PC-9 (cell line): ENCODE results near the gene INMT. TPM values are rescaled to one million over a fixed set of nuclear protein-coding genes. Genes with fewer than 3 reads are reported as not detected.

Source experiments
- BruUV-seq: library from RNA; stranded (reverse); fragments of 400-500 nt; replicated peaks from 2 replicates; lab custom pipeline; 2021; lab: Mats Ljungman, UMichigan
- CTCF ChIA-PET: fragments of 300-600 bp; sonication (Branson Sonifier 250); formaldehyde crosslinking; loops from one replicate; lab custom pipeline; 2022; ENCODE audit warnings: antibody characterized with exemption; lab: Charles Lee
- POLR2A ChIA-PET: fragments of 300-600 bp; sonication (Branson Sonifier 250); formaldehyde crosslinking; loops from one replicate; lab custom pipeline; 2022; ENCODE audit warnings: antibody characterized with exemption; ENCODE audit not compliant: unreplicated experiment; lab: Charles Lee
- DNase-seq, 2 experiments: peaks; one replicate each; pipeline versions ENCODE4 v3.0.0 to v3.0.0-alpha.2; 2015 to 2022; ENCODE audit warnings: mixed read lengths in 1 of 2
- H2AFZ ChIP-seq: fragments of 200-600 bp; sonication (generic); 2 replicates; pipeline ENCODE4 v1.8.1; 2017; ENCODE audit warnings: antibody characterized with exemption
- H3F3A ChIP-seq: fragments of 200-600 bp; sonication (generic); 2 replicates; pipeline ENCODE4 v1.8.1; 2017; ENCODE audit warnings: antibody characterized with exemption, mild to moderate bottlenecking, low read depth; ENCODE audit not compliant: insufficient read depth
- H3K27ac ChIP-seq: fragments of 200-600 bp; sonication (generic); 2 replicates; pipeline ENCODE4 v1.6.1; 2016; ENCODE audit warnings: mixed run types
- H3K27me3 ChIP-seq: fragments of 200-600 bp; sonication (generic); 2 replicates; pipeline ENCODE4 v1.6.1; 2016; ENCODE audit warnings: low read depth, mixed run types; ENCODE audit not compliant: insufficient read depth
- H3K36me3 ChIP-seq: fragments of 200-600 bp; sonication (generic); 2 replicates; pipeline ENCODE4 v1.6.1; 2016; ENCODE audit warnings: low read depth, mixed run types
- H3K4me1 ChIP-seq: fragments of 200-600 bp; sonication (generic); replicated peaks from 2 replicates; pipeline ENCODE4 v1.6.1; 2016; ENCODE audit warnings: mixed run types; ENCODE audit not compliant: insufficient read depth
- H3K4me2 ChIP-seq: fragments of 200-600 bp; sonication (generic); 2 replicates; pipeline ENCODE4 v1.6.1; 2017; ENCODE audit warnings: mixed run types
- H3K4me3 ChIP-seq: fragments of 200-600 bp; sonication (generic); 2 replicates; pipeline ENCODE4 v1.6.1; 2016; ENCODE audit warnings: mixed run types
- H3K79me2 ChIP-seq: fragments of 200-600 bp; sonication (generic); 2 replicates; pipeline ENCODE4 v1.6.1; 2017; ENCODE audit warnings: low read depth, mixed run types
- H3K9me2 ChIP-seq: fragments of 200-600 bp; sonication (generic); 2 replicates; pipeline ENCODE4 v1.8.1; 2017; ENCODE audit warnings: mild to moderate bottlenecking; ENCODE audit not compliant: insufficient read depth
- H3K9me3 ChIP-seq: fragments of 200-600 bp; sonication (generic); 2 replicates; pipeline ENCODE4 v1.8.1; 2016; ENCODE audit warnings: low read depth; ENCODE audit not compliant: insufficient read depth
- H4K20me1 ChIP-seq: fragments of 200-600 bp; sonication (generic); 2 replicates; pipeline ENCODE4 v1.8.1; 2017; ENCODE audit not compliant: insufficient read depth
- CTCF ChIP-seq: fragments of 200-600 bp; sonication (generic); conservative IDR thresholded peaks from 2 replicates; pipeline ENCODE4 v1.6.1; 2017; ENCODE audit warnings: mixed run types, antibody characterized with exemption, mild to moderate bottlenecking, moderate library complexity
- EZH2 ChIP-seq: fragments of 200-600 bp; sonication (generic); IDR thresholded peaks from 2 replicates; pipeline ENCODE4 v1.8.0; 2017; ENCODE audit warnings: antibody characterized with exemption, low read depth
- intact Hi-C: fragments of 100-400 bp; cut with micrococcal nuclease; formaldehyde crosslinking; loops from one replicate; pipeline ENCODE4 v1.10.0; 2022; ENCODE audit not compliant: unreplicated experiment
- total RNA-seq: library from RNA; stranded (reverse); gene quantifications from 2 replicates; pipeline ENCODE4 v1.2.3, GENCODE V29; 2021

INMT gene
- total RNA-seq, 1 experiment from 2014 or later, result not detected

- Histone ChIP-seq H3K36me3 (no peaks in the 10 kb centered on the region), H3F3A (peaks cover 36% of the 10 kb centered on the region), H3K4me2 (peak overlapping the region; percentile 52; the same call in 1 of the 2 replicates), H3K9me2 (no peaks in the 10 kb centered on the region), H4K20me1 (peaks cover 3% of the 10 kb centered on the region; the same call in 1 of the 2 replicates), H3K27ac (no peak overlapping the region), H3K4me3 (no peak overlapping the region), H3K9me3 (no peaks in the 10 kb centered on the region), H3K4me1 (peaks cover 55% of the 10 kb centered on the region), H3K79me2 (no peaks in the 10 kb centered on the region), H2AFZ (no peak overlapping the region), H3K27me3 (no peaks in the 10 kb centered on the region)
- POLR2A ChIA-PET, result interaction anchor here (0.5 kb wide), 1 partner anchor 15 kb away, joined by 6 read pairs; no protein-coding TSS in a partner anchor
- CTCF ChIA-PET, result interaction anchor here (0.7 kb wide), 2 partner anchors 84 to 1770 kb away, joined by 3 to 4 read pairs; no protein-coding TSS in a partner anchor
- no TSS peak for BruUV-seq
- no peak for DNase-seq
- intact Hi-C loops, result no loop called here
- no peak for TF ChIP-seq EZH2
- TF ChIP-seq CTCF, result no peak
Observed at GRCh38 chr7:30797176-30798040, 45.5 kb downstream of the INMT start.

GRCh38 chr7:30799206-30799975 is 47.5 kb downstream of the INMT start:
- H3K36me3 ChIP-seq, result no peaks in the 10 kb centered on the region
- DNase-seq, result peak in 1 of 2 experiments; percentile 85
- peaks cover 63% of the 10 kb centered on the region for H3K4me1 ChIP-seq
- BruUV-seq, result no TSS peak
- H3F3A ChIP-seq, result peaks cover 36% of the 10 kb centered on the region
- intact Hi-C loops, result no loop called here
- ChIA-PET POLR2A (no interaction called here), CTCF (interaction anchor here (1.4 kb wide), 1 partner anchor 184 kb away, joined by 7 read pairs; no protein-coding TSS in a partner anchor)
- H3K9me2 ChIP-seq, result no peaks in the 10 kb centered on the region
- H3K4me2 ChIP-seq, result peak overlapping the region; percentile 37
- no peaks in the 10 kb centered on the region for H3K79me2 ChIP-seq
- H3K27me3 ChIP-seq, result no peaks in the 10 kb centered on the region
- no peak overlapping the region for H2AFZ ChIP-seq
- TF ChIP-seq CTCF (no peak), EZH2 (no peak)
- H3K9me3 ChIP-seq, result no peaks in the 10 kb centered on the region
- H4K20me1 ChIP-seq, result peaks cover 3% of the 10 kb centered on the region; the same call in 1 of the 2 replicates
- H3K27ac ChIP-seq, result peak overlapping the region; percentile 28
- H3K4me3 ChIP-seq, result no peak overlapping the region

GRCh38 chr7:30799976-30800661 is 48.2 kb downstream of the INMT start:
- Histone ChIP-seq H3K4me1 (peaks cover 63% of the 10 kb centered on the region), H3K79me2 (no peaks in the 10 kb centered on the region), H2AFZ (no peak overlapping the region), H3K27me3 (no peaks in the 10 kb centered on the region), H3K36me3 (no peaks in the 10 kb centered on the region), H3K9me2 (no peaks in the 10 kb centered on the region), H4K20me1 (peaks cover 3% of the 10 kb centered on the region; the same call in 1 of the 2 replicates), H3K4me3 (no peak overlapping the region), H3K9me3 (no peaks in the 10 kb centered on the region), H3K4me2 (peak overlapping the region; percentile 37; the same call in 1 of the 2 replicates), H3K27ac (peak overlapping the region; percentile 4; the same call in 1 of the 2 replicates), H3F3A (peaks cover 33% of the 10 kb centered on the region)
- TF ChIP-seq EZH2 (no peak), CTCF (no peak)
- ChIA-PET CTCF (interaction anchor here (1.4 kb wide), 1 partner anchor 183 kb away, joined by 7 read pairs; no protein-coding TSS in a partner anchor), POLR2A (no interaction called here)
- DNase-seq, result no peak
- BruUV-seq, result no TSS peak
- intact Hi-C loops, result loop anchor here (1.0 to 5.0 kb wide), 4 partner anchors 57 to 937 kb away; no protein-coding TSS in a partner anchor
